Right lobe of liver (tissue), 6 donors: ENCODE measurements around the gene NEK4. TPM values are rescaled to one million over a fixed set of nuclear protein-coding genes. Genes with fewer than 3 reads are reported as not detected.

Source experiments
- ATAC-seq, 4 donors: fragments of 200-7000 bp; cut with Tn5 transposase; one replicate each; pipeline ENCODE4 v1.9.1; 2020; ENCODE audit warnings: mild to moderate bottlenecking in 4 of 4, moderate library complexity in 4 of 4
- DNase-seq, 3 donors: peaks; one replicate each; pipeline ENCODE4 v3.0.0-alpha.2; 2020
- H3K27ac ChIP-seq, 3 donors: fragments of 200-600 bp; one replicate each; pipeline ENCODE4 v1.8.0; 2022
- H3K27me3 ChIP-seq, 2 donors: fragments of 200-600 bp; one replicate each; pipeline ENCODE4 v1.8.0; 2022
- H3K36me3 ChIP-seq, 4 donors: fragments of 200-600 bp; sonication (generic) in 1 of 4; one replicate each; pipeline versions ENCODE4 v1.5.1 to v1.8.0; 2017 to 2022; ENCODE audit warnings: control low read depth in 1 of 4
- H3K4me1 ChIP-seq, 4 donors: fragments of 200-600 bp; sonication (generic) in 1 of 4; one replicate each; pipeline versions ENCODE4 v1.5.1 to v1.8.0; 2017 to 2022; ENCODE audit warnings: control low read depth in 1 of 4
- H3K4me3 ChIP-seq, 3 donors: fragments of 200-600 bp; one replicate each; pipeline ENCODE4 v1.8.0; 2022
- H3K9me3 ChIP-seq, 4 donors: fragments of 200-600 bp; sonication (generic) in 1 of 4; one replicate each; pipeline versions ENCODE4 v1.5.1 to v1.8.0; 2017 to 2022; ENCODE audit warnings: control low read depth in 1 of 4
- CTCF ChIP-seq, 4 donors: fragments of 200-600 bp in 3 of 4; fragments of 450-650 bp in 1 of 4; IDR thresholded peaks; one replicate each; pipeline versions ENCODE4 v1.5.1 to v1.8.0; 2016 to 2022; ENCODE audit warnings: antibody characterized with exemption in 4 of 4, mild to moderate bottlenecking in 2 of 4
- POLR2A ChIP-seq: fragments of 450-650 bp; IDR thresholded peaks from one replicate; pipeline ENCODE4 v1.6.1; 2017; ENCODE audit warnings: antibody characterized with exemption, mild to moderate bottlenecking
- WGBS: methylation state at CpG from one replicate; pipeline ENCODE4 v1.1.6; 2018; ENCODE audit warnings: low coverage, low lambda C conversion rate; ENCODE audit not compliant: insufficient coverage; ENCODE audit errors: missing lambda C conversion rate; 5-methylcytosine and 5-hydroxymethylcytosine counted together
- intact Hi-C, 2 donors: fragments of 100-400 bp; cut with DNase I; formaldehyde crosslinking; loops; one replicate each; pipeline versions ENCODE4 v1.11.2 to v1.14.1; 2022
- total RNA-seq, 6 experiments: library from RNA; depleted of rRNA in 2 of 6; stranded (reverse); fragments of >200 nt in 2 of 6; fragmentation: NEBNext Ultra II Directional in 3 of 6; extraction: Animal tissue kit (Norgen Biotek cat#: 25700) in 3 of 6; gene quantifications; one replicate each; pipeline versions ENCODE4 v1.1.0 to v1.2.4, GENCODE V29; 2016 to 2023
- donor health status: DM: no; HTN: yes; CAD: no.
- donor health status: DM: no; HTN: no; CAD: no.
- donor health status: DM: no; HTN: no; CAD: no.
- donor health status: DM: no; HTN: yes; CAD: no.
- donor health status: DM: no; HTN: yes; CAD: no.

NEK4 gene
- total RNA-seq, 6 experiments from 2014 or later, result 7.3 to 18.9 (median 14.8) TPM

DNA sequence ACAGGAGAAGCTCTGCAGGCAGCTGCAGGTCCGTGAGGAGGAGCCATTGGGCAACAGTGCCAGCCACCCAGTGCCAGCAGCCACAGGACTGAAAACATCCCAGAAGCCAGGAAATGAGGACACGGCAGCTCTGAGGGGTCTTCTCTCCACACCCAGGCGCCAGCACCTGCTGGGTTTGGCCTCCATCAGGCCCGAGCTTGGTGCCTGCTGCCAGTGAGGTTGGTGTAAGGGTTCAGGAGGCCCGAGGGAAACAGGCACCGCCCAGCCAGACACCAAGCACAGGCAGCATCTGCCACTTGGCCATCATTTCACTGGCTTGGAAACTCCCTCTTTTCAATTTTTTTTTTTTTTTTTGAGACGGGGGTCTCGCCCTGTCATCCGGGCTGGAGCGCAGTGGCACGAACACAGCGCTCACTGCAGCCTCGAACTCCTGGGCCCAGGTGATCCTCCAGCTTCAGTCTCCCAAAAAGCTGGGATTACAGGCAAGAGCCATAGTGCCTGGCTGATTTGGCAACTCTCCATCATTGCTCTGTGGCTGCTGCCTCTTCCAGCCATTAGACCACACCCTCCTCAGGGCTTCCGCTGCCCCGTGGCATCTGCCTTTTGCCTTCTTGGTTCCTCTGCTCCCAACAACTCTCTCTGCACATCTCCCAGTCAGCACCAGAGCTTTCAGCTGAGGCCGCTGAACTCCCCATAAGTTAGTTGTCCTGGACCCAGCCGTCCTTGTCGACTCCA, 22.4 kb upstream of the NEK4 start:
- WGBS, result 40% methylated on average over 5 of the region's 18 CpGs
- H3K9me3 ChIP-seq, result no peaks in the 10 kb centered on the region
- peaks cover 2 to 81% (median 34%) of the 10 kb centered on the region in 4 donors for H3K4me1 ChIP-seq
- no peak for DNase-seq
- intact Hi-C loops, result no loop called here
- TF ChIP-seq POLR2A, result no peak
- TF ChIP-seq CTCF (IDR thresholded peaks at IDR 0.05), result no peak
- H3K27me3 ChIP-seq, result no peaks in the 10 kb centered on the region
- ATAC-seq, result peak; percentile 2 to 23 (median 6)
- no peak overlapping the region for H3K4me3 ChIP-seq
- peak overlapping the region; percentile 75 to 90 (median 89) for H3K27ac ChIP-seq
- H3K36me3 ChIP-seq, result peaks cover 0 to 57% (median 16%) of the 10 kb centered on the region in 4 donors

DNA sequence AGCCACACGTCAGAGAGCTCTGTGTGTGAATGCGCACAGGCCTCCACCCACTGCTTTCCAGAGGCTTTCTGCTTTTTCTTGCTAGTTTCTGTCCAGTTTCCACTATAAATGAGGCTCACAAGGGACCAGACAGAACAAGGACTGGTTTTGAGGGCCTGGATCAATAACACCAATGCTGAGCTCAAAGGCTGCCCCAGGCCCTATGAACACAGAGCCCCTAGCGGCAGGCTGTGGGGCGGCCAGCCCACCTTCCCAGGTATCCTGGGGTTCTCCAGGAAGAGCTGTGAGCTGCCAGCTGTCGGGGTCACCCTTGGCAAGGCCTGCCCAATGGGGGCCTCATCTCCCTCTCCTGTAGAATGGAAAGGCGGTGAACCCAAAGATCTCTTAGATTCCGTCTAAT, 21.7 kb upstream of the NEK4 start:
- Histone ChIP-seq H3K4me1 (peaks cover 2 to 79% (median 34%) of the 10 kb centered on the region in 4 donors), H3K27me3 (no peaks in the 10 kb centered on the region), H3K27ac (peak overlapping the region in 2 of 3 donors; percentile 51 to 90), H3K4me3 (no peak overlapping the region), H3K36me3 (peaks cover 0 to 51% (median 14%) of the 10 kb centered on the region in 4 donors), H3K9me3 (no peaks in the 10 kb centered on the region)
- DNase-seq (peak in 1 of 3 donors; percentile 45), ATAC-seq (no peak)
- intact Hi-C loops, result no loop called here
- TF ChIP-seq POLR2A (no peak), CTCF (IDR thresholded peaks at IDR 0.05) (peak in 1 of 4 donors; percentile 14)
- WGBS, result 100% methylated on average over 2 of the region's 7 CpGs

GRCh38 chr3:52791928-52792327, 21.2 kb upstream of the NEK4 start:
- ATAC-seq (no peak), DNase-seq (peak in 1 of 3 donors; percentile 17)
- intact Hi-C loops, result no loop called here
- Histone ChIP-seq H3K27ac (peak overlapping the region in 1 of 3 donors; percentile 90), H3K27me3 (no peaks in the 10 kb centered on the region), H3K36me3 (peaks cover 0 to 46% (median 11%) of the 10 kb centered on the region in 4 donors), H3K4me1 (peaks cover 2 to 79% (median 34%) of the 10 kb centered on the region in 4 donors), H3K9me3 (no peaks in the 10 kb centered on the region), H3K4me3 (no peak overlapping the region)
- no peak for TF ChIP-seq POLR2A
- no peak for TF ChIP-seq CTCF (IDR thresholded peaks at IDR 0.05)
- WGBS, result 50% methylated on average over 1 of the region's 4 CpGs

DNA sequence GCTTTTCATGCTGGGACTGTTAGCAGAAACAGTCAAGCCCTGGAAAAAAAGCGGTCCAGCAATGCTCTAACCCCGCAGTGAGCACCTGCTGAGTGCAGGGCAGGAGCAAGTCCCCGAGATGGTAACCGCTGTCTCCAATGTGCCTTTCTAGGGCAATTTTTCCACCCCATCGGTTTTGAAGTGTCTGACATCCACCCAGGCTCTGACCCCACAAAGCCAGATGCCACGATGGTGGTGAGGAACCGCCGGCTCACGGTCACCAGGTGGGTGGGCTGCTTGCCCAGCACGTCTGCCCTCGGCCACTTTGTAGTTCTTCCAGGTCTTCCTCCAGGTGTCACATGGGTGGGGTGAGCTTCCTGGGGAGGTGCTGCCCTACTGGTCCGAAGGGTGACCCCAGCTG, 20.6 kb upstream of the NEK4 start:
- Histone ChIP-seq H3K4me1 (peaks cover 2 to 79% (median 33%) of the 10 kb centered on the region in 4 donors), H3K27me3 (no peaks in the 10 kb centered on the region), H3K36me3 (peaks cover 0 to 40% (median 12%) of the 10 kb centered on the region in 4 donors), H3K9me3 (no peaks in the 10 kb centered on the region), H3K27ac (peak overlapping the region in 1 of 3 donors; percentile 90), H3K4me3 (no peak overlapping the region)
- intact Hi-C loops, result no loop called here
- TF ChIP-seq POLR2A, result no peak
- TF ChIP-seq CTCF (IDR thresholded peaks at IDR 0.05), result no peak
- ATAC-seq, result no peak
- peak in 1 of 3 donors; percentile 22 for DNase-seq
- WGBS, result 10% methylated on average over 2 of the region's 12 CpGs
